Endothelial cell of umbilical vein (primary cell): ENCODE results near the gene MED26. TPM values are rescaled to one million over a fixed set of nuclear protein-coding genes. Genes with fewer than 3 reads are reported as not detected.

Experiments used
- BruUV-seq: library from RNA; stranded (reverse); fragments of 400-500 nt; replicated peaks from 2 replicates; lab custom pipeline; 2021; lab: Mats Ljungman, UMichigan
- CTCF ChIA-PET: fragments of 300-600, 350-600 bp; sonication (Branson Sonifier 250); formaldehyde crosslinking; loops from one replicate; lab custom pipeline; 2021; ENCODE audit warnings: antibody characterized with exemption, inconsistent platforms; lab: Charles Lee
- POLR2A ChIA-PET: fragments of 300-600, 350-600 bp; sonication (Branson Sonifier 250); formaldehyde crosslinking; loops from one replicate; lab custom pipeline; 2021; ENCODE audit warnings: antibody characterized with exemption, inconsistent platforms; lab: Charles Lee
- DNase-seq: peaks from one replicate; pipeline ENCODE4 v3.0.0-alpha.2; 2011; ENCODE audit warnings: low read depth, low spot score
- FAIRE-seq: peaks from 2 replicates; lab custom pipeline; 2011; peaks lifted over from hg19 to GRCh38; lab: Jason Lieb, UNC
- H2AFZ ChIP-seq: 2 replicates; pipeline ENCODE4 v1.6.0; 2012; ENCODE audit warnings: low read depth, low read length, control low read depth, inconsistent platforms
- H3K27ac ChIP-seq: 2 replicates; pipeline ENCODE4 v1.5.1; 2011; ENCODE audit warnings: low read depth, mild to moderate bottlenecking, control low read depth, low read length, moderate library complexity; ENCODE audit not compliant: insufficient read depth
- H3K27me3 ChIP-seq, 2 experiments: 2 replicates each; pipeline versions ENCODE4 v1.6.0 to v1.6.1; 2011; ENCODE audit warnings: low read length in 2 of 2, mixed read lengths in 1 of 2; ENCODE audit not compliant: control insufficient read depth in 2 of 2, insufficient read depth in 2 of 2
- H3K36me3 ChIP-seq, 2 experiments: 2 replicates in 1 of 2; 3 replicates in 1 of 2; pipeline ENCODE4 v1.5.1; 2011; ENCODE audit warnings: low read length in 2 of 2, mild to moderate bottlenecking in 1 of 2, moderate library complexity in 1 of 2; ENCODE audit not compliant: control insufficient read depth in 2 of 2, insufficient read depth in 2 of 2; ENCODE audit errors: extremely low read depth in 1 of 2
- H3K4me1 ChIP-seq: 3 replicates; pipeline ENCODE4 v1.5.1; 2011; ENCODE audit warnings: mild to moderate bottlenecking, low read length; ENCODE audit not compliant: control insufficient read depth, insufficient read depth; ENCODE audit errors: extremely low read depth
- H3K4me2 ChIP-seq: 2 replicates; pipeline ENCODE4 v1.6.1; 2011; ENCODE audit warnings: low read length, control low read depth, mixed read lengths; ENCODE audit not compliant: insufficient read depth
- H3K4me3 ChIP-seq, 3 experiments: fragments of 200-600 bp in 1 of 3; sonication (generic), shearing (Covaris generic) in 1 of 3; replicated peaks in 1 of 3; 2 replicates each; pipeline ENCODE4 v1.5.1; 2011 to 2016; ENCODE audit warnings: control low read depth in 3 of 3, low read length in 3 of 3, mild to moderate bottlenecking in 2 of 3, inconsistent platforms in 1 of 3, low read depth in 1 of 3, moderate library complexity in 1 of 3; ENCODE audit not compliant: insufficient read depth in 1 of 3
- H3K79me2 ChIP-seq: 2 replicates; pipeline ENCODE4 v1.6.0; 2012; ENCODE audit warnings: low read length, inconsistent platforms; ENCODE audit not compliant: control insufficient read depth, insufficient read depth
- H3K9ac ChIP-seq: replicated peaks from 2 replicates; pipeline ENCODE3; 2011; ENCODE audit warnings: low read length, control low read depth; ENCODE audit not compliant: insufficient read depth; ENCODE audit errors: extremely low read depth
- H3K9me1 ChIP-seq: replicated peaks from 3 replicates; pipeline ENCODE4 v1.6.0; 2011; ENCODE audit warnings: mild to moderate bottlenecking, low read length; ENCODE audit not compliant: control insufficient read depth, insufficient read depth; ENCODE audit errors: extremely low read depth
- H3K9me3 ChIP-seq: replicated peaks from 2 replicates; pipeline ENCODE4 v1.5.1; 2012; ENCODE audit warnings: low read length, inconsistent platforms; ENCODE audit not compliant: control insufficient read depth, insufficient read depth
- H4K20me1 ChIP-seq: replicated peaks from 2 replicates; pipeline ENCODE3; 2011; ENCODE audit warnings: mild to moderate bottlenecking, low read length; ENCODE audit not compliant: control insufficient read depth, insufficient read depth; ENCODE audit errors: extremely low read depth
- EZH2 ChIP-seq: IDR thresholded peaks from 2 replicates; pipeline ENCODE4 v1.6.1; 2012; ENCODE audit warnings: borderline replicate concordance, low read depth, mild to moderate bottlenecking, moderate library complexity, low read length, inconsistent platforms; ENCODE audit not compliant: severe bottlenecking
- FOS ChIP-seq: IDR thresholded peaks from 2 replicates; pipeline ENCODE4 v1.6.1; 2011; ENCODE audit warnings: mild to moderate bottlenecking, low read length, moderate library complexity, borderline replicate concordance; ENCODE audit not compliant: insufficient read depth
- GATA2 ChIP-seq: IDR thresholded peaks from 2 replicates; pipeline ENCODE4 v1.7.0; 2011; ENCODE audit warnings: low read depth, mild to moderate bottlenecking, moderate library complexity, mixed read lengths, low read length; ENCODE audit not compliant: insufficient read length, insufficient read depth
- JUN ChIP-seq: IDR thresholded peaks from 2 replicates; pipeline ENCODE4 v1.6.1; 2011; ENCODE audit warnings: borderline replicate concordance, low read depth; ENCODE audit not compliant: insufficient read length, insufficient read depth
- MYC ChIP-seq: IDR thresholded peaks from one replicate; pipeline ENCODE4 v1.6.1; 2011; ENCODE audit warnings: mild to moderate bottlenecking, low read depth, low read length
- POLR2A ChIP-seq: IDR thresholded peaks from 2 replicates; pipeline ENCODE4 v1.6.1; 2012; ENCODE audit warnings: low read depth, mild to moderate bottlenecking, control low read depth, low read length
- POLR2AphosphoS5 ChIP-seq: IDR thresholded peaks from 2 replicates; pipeline ENCODE4 v1.6.1; 2012; ENCODE audit warnings: low read depth, mild to moderate bottlenecking, control low read depth, low read length, moderate library complexity; ENCODE audit not compliant: insufficient read depth
- dilution Hi-C: fragments of 300-500 bp; cut with MboI; formaldehyde crosslinking; loops from one replicate; pipeline ENCODE4 v1.15.0; 2019; ENCODE audit warnings: low sequenced_read_pairs; ENCODE audit not compliant: extremely low pct_ligation_motif_present
- intact Hi-C: fragments of 100-400 bp; cut with micrococcal nuclease; formaldehyde crosslinking; loops from one replicate; pipeline ENCODE4 v1.10.0; 2022
- polyA plus RNA-seq, 4 experiments: library from polyadenylated mRNA; depleted of rRNA in 3 of 4; stranded (reverse) in 3 of 4; unstranded in 1 of 4; fragments of >200 nt; gene quantifications; 2 replicates each; pipeline versions ENCODE4 v1.2.1 to v1.2.3, GENCODE V29; 2011 to 2012; ENCODE audit warnings: missing spikeins in 1 of 4
- total RNA-seq: library from RNA; stranded (reverse); gene quantifications from 2 replicates; pipeline ENCODE4 v1.2.3, GENCODE V29; 2021
- TF ChIP-seq, protein P1 (sequence below), 2 donors: IDR thresholded peaks; 1 replicate in 1 of 2; 2 replicates in 1 of 2; pipeline ENCODE4 v1.5.1; 2011; ENCODE audit warnings: low read length in 2 of 2, mild to moderate bottlenecking in 2 of 2, moderate library complexity in 2 of 2, control low read depth in 1 of 2, inconsistent platforms in 1 of 2, low read depth in 1 of 2; ENCODE audit not compliant: insufficient read depth in 1 of 2; ENCODE audit errors: extremely low read depth in 1 of 2
- TF ChIP-seq, protein P2 (sequence below): IDR thresholded peaks from 2 replicates; pipeline ENCODE4 v1.6.1; 2011; ENCODE audit not compliant: insufficient read depth, insufficient read length

The MED26 gene
- total and polyA plus RNA-seq, 2 donors (not counting 3 experiments of a cell fraction or from before 2014, with no cell fraction given): 5.6 to 13.4 TPM

DNA sequence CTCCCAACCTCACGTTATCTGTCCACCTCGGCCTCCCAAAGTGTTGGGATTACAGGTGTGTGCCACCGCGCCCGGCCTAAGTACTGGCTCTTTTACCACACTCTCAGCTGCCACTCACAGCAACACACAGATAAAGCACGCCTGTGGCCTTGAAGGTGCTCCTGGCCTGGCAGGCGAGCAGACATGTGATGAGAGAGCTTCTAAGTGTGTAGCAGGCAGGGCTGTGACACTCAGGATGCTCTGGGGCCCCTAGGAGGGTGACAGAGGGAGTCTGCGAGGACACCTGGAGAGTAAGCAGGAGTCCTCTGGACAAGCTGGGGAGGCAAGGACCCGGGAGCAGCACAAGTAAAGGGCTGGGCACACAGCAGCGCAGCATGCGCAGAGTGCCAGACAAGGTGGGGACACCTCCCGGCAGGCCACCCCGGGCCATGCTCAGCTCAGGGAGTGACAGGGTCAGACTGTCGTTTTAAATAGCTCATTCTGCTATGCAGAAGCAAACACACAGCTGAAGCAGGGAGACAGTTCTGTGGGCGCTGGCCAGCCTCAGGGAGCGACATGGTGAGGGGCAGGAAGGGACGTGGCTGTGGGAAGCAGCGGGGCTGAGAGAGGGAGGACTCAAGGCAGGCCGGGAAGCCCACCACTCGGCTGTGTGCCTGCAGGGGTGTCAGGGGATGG lies 26.5 kb downstream of the MED26 start:
- intact Hi-C loops (no loop called here), dilution Hi-C loops (no loop called here)
- Histone ChIP-seq H3K4me3 (no peak overlapping the region), H2AFZ (no peak overlapping the region), H3K79me2 (peaks cover 84% of the 10 kb centered on the region), H3K27me3 (no peaks in the 10 kb centered on the region), H3K4me1 (peaks cover 4% of the 10 kb centered on the region), H3K9me3 (no peaks in the 10 kb centered on the region), H3K36me3 (no peaks in the 10 kb centered on the region), H4K20me1 (no peaks in the 10 kb centered on the region), H3K4me2 (no peak overlapping the region), H3K27ac (no peak overlapping the region), H3K9ac (no peak overlapping the region), H3K9me1 (no peaks in the 10 kb centered on the region)
- no peak for FAIRE-seq
- POLR2A ChIA-PET: no interaction called here
- no TSS peak for BruUV-seq
- CTCF ChIA-PET: interaction anchor here (2.3 kb wide), 1 partner anchor 14 kb away, joined by 7 read pairs; no protein-coding TSS in a partner anchor
- DNase-seq: no peak
- no peak for TF ChIP-seq GATA2
- TF ChIP-seq POLR2A: no peak
- TF ChIP-seq FOS: no peak
- TF ChIP-seq, protein P1, sequence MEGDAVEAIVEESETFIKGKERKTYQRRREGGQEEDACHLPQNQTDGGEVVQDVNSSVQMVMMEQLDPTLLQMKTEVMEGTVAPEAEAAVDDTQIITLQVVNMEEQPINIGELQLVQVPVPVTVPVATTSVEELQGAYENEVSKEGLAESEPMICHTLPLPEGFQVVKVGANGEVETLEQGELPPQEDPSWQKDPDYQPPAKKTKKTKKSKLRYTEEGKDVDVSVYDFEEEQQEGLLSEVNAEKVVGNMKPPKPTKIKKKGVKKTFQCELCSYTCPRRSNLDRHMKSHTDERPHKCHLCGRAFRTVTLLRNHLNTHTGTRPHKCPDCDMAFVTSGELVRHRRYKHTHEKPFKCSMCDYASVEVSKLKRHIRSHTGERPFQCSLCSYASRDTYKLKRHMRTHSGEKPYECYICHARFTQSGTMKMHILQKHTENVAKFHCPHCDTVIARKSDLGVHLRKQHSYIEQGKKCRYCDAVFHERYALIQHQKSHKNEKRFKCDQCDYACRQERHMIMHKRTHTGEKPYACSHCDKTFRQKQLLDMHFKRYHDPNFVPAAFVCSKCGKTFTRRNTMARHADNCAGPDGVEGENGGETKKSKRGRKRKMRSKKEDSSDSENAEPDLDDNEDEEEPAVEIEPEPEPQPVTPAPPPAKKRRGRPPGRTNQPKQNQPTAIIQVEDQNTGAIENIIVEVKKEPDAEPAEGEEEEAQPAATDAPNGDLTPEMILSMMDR (IDR thresholded peaks at IDR 0.05; ENCODE audit: extremely low read depth in 1 of 2, insufficient read depth in 1 of 2, low read depth in 1 of 2, low read length in 2 of 2): no peak

DNA sequence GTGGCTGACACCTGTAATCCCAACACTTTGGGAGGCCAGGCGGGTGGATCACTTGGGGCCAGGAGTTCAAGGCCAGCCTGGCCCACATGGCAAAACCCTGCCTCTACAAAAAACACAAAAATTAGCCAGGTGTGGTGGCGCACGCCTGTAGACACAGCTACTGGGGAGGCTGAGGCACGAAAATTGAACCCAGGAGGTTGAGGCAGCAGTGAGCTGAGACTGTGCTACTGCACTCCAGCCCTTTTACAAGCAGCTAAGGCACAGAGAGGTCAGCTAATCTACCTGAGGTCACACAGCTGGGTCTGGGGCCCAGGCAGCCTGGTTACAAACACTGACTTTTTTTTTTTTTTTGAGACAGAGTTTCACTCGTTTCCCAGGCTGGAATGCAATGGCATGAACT lies 27.2 kb downstream of the MED26 start:
- dilution Hi-C loops (no loop called here), intact Hi-C loops (no loop called here)
- no peak overlapping the region for H3K4me2 ChIP-seq
- H3K4me3 ChIP-seq: no peak overlapping the region
- CTCF ChIA-PET: interaction anchor here (2.3 kb wide), 1 partner anchor 13 kb away, joined by 7 read pairs; no protein-coding TSS in a partner anchor
- TF ChIP-seq FOS (no peak), EZH2 (no peak), GATA2 (no peak), JUN (no peak), MYC (no peak), POLR2A (no peak), POLR2AphosphoS5 (no peak)
- TF ChIP-seq, protein P2, sequence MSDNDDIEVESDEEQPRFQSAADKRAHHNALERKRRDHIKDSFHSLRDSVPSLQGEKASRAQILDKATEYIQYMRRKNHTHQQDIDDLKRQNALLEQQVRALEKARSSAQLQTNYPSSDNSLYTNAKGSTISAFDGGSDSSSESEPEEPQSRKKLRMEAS: no peak
- TF ChIP-seq, protein P1 (IDR thresholded peaks at IDR 0.05; ENCODE audit: extremely low read depth in 1 of 2, insufficient read depth in 1 of 2, low read depth in 1 of 2, low read length in 2 of 2): no peak
- H3K27ac ChIP-seq: no peak overlapping the region
- H2AFZ ChIP-seq: no peak overlapping the region
- H3K79me2 ChIP-seq: peaks cover 86% of the 10 kb centered on the region
- H3K9ac ChIP-seq: no peak overlapping the region
- FAIRE-seq (no peak), DNase-seq (no peak)
- no peaks in the 10 kb centered on the region for H3K36me3 ChIP-seq
- POLR2A ChIA-PET: no interaction called here
- BruUV-seq: no TSS peak
- no peaks in the 10 kb centered on the region for H3K27me3 ChIP-seq
- H4K20me1 ChIP-seq: no peaks in the 10 kb centered on the region
- H3K4me1 ChIP-seq: peaks cover 3% of the 10 kb centered on the region
- no peaks in the 10 kb centered on the region for H3K9me3 ChIP-seq
- H3K9me1 ChIP-seq: no peaks in the 10 kb centered on the region
